DMS114 treated with DMSO at 0.1 percent for 48 hours (cell line): ENCODE results near the gene PGAP2.
"Not testable (repeated sequence)": the region's sequence is repeated elsewhere in the genome, so short reads cannot be mapped to it uniquely, and the experiment has no call there.

Experiments
- DNase-seq: peaks from one replicate; lab custom pipeline; 2025; ENCODE audit not compliant: unreplicated experiment; lab: John Stamatoyannopoulos, UW

PGAP2 gene

GRCh38 chr11:3803726-3804495 is 4.4 kb upstream of the PGAP2 start:
- DNase-seq: no peak

GRCh38 chr11:3808861-3809623 is 682 bp downstream of the PGAP2 start:
- DNase-seq: no peak

DNA sequence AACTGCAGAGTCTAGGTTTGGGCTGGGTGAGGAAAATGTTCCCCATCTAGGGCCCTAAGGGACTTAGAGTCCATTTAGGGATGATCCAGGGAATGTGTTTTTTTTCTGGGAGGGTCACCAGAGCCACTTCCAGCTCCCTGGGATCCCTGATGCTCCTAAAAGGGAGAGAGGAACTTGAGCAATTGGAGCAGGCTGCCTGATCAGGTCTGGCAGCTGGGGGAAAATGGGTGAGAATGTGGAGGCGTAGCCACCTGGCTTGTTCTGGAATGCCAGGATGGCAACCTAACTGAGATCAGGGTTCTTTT is 1.2 kb downstream of the PGAP2 start:
- DNase-seq: no peak

DNA sequence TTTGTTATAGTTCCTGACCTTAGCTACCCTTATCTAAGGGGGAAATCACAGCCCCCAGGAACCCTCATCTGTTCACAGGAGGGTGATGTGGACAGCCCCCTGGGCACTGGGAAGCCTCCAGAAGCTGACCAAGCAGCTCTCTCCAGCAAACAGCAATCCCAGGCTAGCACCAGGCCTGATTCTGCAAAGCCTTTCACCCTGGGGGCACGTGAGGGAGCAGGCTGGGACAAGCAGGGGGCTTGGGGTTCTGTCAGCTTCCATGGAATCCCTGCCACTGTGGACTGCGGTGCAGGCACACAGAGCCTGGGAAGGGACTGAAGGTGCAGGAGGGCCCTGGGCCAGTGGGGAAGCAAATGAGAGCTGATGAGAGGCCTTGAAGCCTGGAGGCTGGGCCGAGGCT is 2.1 kb downstream of the PGAP2 start:
- DNase-seq: no peak

DNA sequence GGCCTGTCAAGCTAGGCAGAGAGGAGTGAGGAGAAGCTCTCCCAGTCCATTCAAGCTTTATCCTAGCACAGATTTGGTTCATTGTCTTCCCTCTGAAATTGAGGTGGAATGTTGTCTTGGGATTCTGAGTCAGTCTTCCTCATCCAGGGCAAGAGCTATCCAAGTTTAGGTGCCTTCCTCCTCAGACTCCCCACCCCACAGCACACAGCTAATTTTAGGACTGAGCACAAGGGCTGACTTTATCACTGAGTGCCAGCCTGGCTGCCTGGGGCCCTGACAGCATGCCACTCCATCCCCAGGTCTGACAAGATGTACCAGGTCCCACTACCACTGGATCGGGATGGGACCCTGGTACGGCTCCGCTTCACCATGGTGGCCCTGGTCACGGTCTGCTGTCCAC is 2.6 kb downstream of the PGAP2 start:
- DNase-seq: no peak

DNA sequence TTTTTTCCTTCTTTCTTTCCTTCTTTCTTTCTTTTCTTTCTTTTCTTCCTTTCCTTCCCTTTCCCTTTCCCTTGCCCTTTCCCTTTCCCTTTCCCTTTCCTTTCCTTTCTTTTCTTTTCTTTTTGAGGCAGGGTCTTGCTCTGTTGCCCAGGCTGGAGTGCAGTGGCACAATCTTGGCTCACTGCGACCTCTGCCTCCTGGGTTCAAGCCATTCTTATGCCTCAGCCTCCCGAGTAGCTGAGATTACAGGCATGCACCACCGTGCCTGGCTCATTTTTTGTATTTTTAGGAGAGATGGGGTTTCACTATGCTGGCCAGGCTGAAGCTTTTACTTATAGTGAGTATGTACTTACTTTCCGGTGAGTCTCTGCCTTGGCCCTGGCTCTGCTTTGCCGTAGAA is 6.5 kb downstream of the PGAP2 start:
- not testable (repeated sequence) for DNase-seq

DNA sequence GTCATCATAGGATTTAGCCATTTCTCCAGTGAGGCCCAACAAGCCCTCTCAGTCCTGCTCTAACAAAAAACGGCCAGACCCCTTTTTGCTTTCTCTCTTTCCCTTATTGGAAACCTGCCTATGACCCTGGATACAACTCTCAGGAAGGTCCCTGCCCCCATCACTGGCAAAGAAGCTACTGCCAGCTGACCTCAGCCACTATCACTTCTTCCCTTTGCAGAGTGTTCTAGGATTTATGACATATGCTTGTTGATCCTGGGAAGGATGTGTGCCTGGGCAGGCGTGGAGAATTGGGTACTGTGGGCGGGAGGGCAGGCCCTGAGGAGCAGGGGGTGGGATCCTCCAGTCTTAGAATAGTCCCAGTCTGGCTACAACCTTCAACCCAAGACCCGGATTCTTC is 7.5 kb downstream of the PGAP2 start:
- DNase-seq: no peak

DNA sequence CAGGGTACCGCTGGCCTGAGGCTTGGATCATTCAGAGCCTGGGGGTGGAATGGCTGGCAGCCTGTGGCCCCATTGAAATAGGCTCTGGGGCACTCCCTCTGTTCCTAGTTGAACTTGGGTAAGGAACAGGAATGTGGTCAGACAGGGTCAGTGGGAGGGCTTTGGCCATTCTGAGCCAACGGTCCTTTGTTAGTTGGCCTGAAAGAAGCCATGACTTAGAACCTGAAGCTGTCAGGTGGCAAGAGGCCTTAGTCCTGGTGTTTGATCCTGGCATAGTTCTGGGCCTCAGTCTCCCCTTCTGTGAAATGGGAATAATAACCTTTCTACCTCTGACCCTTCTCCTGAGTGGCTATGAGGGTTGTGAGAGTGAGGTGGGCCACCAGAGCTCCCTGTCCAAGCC is 8.3 kb downstream of the PGAP2 start:
- DNase-seq: no peak

DNA sequence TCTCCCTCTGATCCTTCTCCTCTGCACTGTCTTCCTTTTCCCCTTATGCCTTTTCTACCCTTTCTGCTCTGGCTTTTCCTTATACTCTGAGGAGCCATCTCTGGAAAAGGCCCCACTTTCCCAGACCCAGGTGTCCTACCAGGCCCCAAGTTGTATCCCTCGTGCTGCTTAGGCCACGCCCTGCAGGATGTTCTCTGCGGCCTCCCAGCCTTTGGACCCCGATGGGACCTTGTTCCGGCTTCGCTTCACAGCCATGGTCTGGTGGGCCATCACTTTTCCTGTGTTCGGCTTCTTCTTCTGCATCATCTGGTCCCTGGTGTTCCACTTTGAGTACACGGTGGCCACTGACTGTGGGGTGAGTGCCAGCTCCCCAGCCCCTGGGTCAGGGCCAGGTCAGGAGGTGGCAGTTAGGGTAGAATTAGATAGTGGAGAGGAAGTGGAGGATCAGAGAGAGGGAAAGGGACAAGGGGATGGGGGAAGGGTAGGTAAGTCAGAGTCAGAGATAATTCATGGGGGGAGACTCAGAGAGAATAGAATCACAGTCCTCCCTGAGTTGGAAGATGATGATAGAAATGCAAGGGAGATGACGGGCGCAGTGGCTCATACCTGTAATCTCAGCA is 8.9 kb downstream of the PGAP2 start:
- no peak for DNase-seq

DNA sequence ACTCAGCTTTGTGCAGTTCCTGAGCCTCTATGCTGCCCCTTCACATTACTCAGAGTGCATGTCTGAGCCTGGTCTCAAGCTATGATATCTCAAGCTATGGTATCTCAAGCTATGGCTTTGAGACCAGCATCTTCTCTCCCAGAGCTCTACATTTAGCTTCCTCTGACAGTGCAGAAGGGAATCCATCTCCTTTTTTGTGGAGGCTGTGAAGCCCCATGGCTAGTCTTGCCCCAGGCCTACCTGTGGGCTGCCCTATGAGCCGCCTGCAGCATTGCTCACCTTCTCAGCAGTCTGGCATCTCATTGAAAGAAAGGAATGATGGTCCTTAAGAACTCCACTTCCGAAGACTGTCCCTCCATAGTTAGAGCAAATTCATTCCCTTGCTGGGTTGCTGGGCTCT is 12.6 kb downstream of the PGAP2 start:
- DNase-seq: no peak

DNA sequence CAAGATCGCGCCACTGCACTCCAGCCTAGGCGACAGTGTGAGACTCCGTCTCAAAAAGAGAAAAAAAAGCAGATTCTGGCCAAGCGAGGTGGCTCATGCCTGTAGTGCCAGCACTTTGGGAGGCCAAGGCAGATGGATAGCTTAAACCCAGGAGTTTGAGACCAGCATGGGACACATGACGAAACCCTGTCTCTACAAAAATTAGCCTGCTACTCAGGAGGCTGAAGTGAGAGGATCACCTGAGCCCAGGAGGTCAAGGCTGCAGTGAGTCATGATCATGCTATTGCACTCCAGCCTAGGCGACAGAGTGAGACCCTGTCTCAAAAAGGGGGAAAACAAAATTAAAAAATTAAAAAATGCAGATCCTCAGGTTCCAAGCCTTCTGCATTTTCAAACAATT is 14.0 kb downstream of the PGAP2 start:
- DNase-seq: no peak

GRCh38 chr11:3823303-3823702 is 14.9 kb downstream of the PGAP2 start:
- DNase-seq: no peak

DNA sequence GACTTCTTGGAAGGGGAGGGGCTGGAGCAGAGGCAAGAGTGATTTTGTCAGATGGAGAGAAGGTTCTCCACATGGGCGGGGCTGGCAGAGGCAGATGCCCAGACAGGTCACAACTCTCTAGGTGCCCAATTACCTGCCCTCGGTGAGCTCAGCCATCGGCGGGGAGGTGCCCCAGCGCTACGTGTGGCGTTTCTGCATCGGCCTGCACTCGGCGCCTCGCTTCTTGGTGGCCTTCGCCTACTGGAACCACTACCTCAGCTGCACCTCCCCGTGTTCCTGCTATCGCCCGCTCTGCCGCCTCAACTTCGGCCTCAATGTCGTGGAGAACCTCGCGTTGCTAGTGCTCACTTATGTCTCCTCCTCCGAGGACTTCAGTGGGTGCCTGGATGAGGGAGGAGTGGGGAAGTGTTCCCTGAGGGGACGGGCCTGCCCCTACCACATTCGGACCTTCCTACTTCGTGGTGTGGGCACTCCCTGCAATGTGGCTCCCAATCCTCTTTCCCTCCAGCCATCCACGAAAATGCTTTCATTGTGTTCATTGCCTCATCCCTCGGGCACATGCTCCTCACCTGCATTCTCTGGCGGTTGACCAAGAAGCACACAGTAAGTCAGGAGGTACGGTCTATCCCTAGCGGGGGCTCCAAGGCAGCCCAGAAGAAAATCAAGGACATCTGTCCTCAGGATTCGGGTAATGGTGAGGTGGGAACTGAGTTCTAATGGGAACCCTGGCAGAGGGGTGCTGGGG is 15.6 kb downstream of the PGAP2 start:
- no peak for DNase-seq

GRCh38 chr11:3824714-3825472 is 16.5 kb downstream of the PGAP2 start:
- no peak for DNase-seq

- DNase-seq: no peak
Measured at GRCh38 chr11:3825473-3826154, 17.3 kb downstream of the PGAP2 start.

- DNase-seq: no peak
Measured at GRCh38 chr11:3826721-3827120, 18.4 kb downstream of the PGAP2 start.

GRCh38 chr11:3827434-3828186 is 19.2 kb downstream of the PGAP2 start:
- no peak for DNase-seq

GRCh38 chr11:3830088-3830487 is 21.7 kb downstream of the PGAP2 start:
- DNase-seq: no peak

- no peak for DNase-seq
Measured at GRCh38 chr11:3830730-3831129, 22.4 kb downstream of the PGAP2 start.
